Omental fat pad (tissue), 4 donors: ENCODE data around the gene SLC37A3. TPM values are rescaled to one million over a fixed set of nuclear protein-coding genes. Genes with fewer than 3 reads are reported as not detected.

Experiments used
- ATAC-seq: fragments of 150-250 bp; one replicate; pipeline ENCODE4 v1.9.1; 2016; ENCODE audit warnings: mild to moderate bottlenecking, moderate library complexity; ENCODE audit not compliant: low FRiP score
- DNase-seq: peaks from one replicate; pipeline ENCODE4 v3.0.0-alpha.2; 2019; ENCODE audit warnings: low spot score
- total RNA-seq, 4 donors: library from RNA; depleted of rRNA; stranded (reverse); fragments of >200 nt; gene quantifications; one replicate each; pipeline ENCODE4 v1.1.0, GENCODE V29; 2016
- TF ChIP-seq, protein P1 (sequence below), 3 donors: fragments of 450-650 bp; IDR thresholded peaks; one replicate each; pipeline ENCODE4 v1.5.1; 2016 to 2017; ENCODE audit warnings: antibody characterized with exemption in 3 of 3, mild to moderate bottlenecking in 3 of 3, moderate library complexity in 2 of 3

SLC37A3 gene
- total RNA-seq, 4 donors from 2014 or later, result 64.6 to 109 (median 72.7) TPM

GRCh38 chr7:140333223-140333622 is 65.1 kb downstream of the SLC37A3 start:
- no peak for DNase-seq
- TF ChIP-seq, protein P1, sequence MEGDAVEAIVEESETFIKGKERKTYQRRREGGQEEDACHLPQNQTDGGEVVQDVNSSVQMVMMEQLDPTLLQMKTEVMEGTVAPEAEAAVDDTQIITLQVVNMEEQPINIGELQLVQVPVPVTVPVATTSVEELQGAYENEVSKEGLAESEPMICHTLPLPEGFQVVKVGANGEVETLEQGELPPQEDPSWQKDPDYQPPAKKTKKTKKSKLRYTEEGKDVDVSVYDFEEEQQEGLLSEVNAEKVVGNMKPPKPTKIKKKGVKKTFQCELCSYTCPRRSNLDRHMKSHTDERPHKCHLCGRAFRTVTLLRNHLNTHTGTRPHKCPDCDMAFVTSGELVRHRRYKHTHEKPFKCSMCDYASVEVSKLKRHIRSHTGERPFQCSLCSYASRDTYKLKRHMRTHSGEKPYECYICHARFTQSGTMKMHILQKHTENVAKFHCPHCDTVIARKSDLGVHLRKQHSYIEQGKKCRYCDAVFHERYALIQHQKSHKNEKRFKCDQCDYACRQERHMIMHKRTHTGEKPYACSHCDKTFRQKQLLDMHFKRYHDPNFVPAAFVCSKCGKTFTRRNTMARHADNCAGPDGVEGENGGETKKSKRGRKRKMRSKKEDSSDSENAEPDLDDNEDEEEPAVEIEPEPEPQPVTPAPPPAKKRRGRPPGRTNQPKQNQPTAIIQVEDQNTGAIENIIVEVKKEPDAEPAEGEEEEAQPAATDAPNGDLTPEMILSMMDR (IDR thresholded peaks at IDR 0.05), result no peak
- no peak for ATAC-seq

- DNase-seq (no peak), ATAC-seq (no peak)
- TF ChIP-seq, protein P1 (IDR thresholded peaks at IDR 0.05), result no peak
Observed at GRCh38 chr7:140330595-140330994, 67.7 kb downstream of the SLC37A3 start.

- ATAC-seq, result no peak
- DNase-seq, result no peak
- TF ChIP-seq, protein P1 (IDR thresholded peaks at IDR 0.05), result no peak
Observed at GRCh38 chr7:140330128-140330527, 68.2 kb downstream of the SLC37A3 start.

GRCh38 chr7:140327261-140327661 is 71.1 kb downstream of the SLC37A3 start:
- ATAC-seq (no peak), DNase-seq (no peak)
- TF ChIP-seq, protein P1 (IDR thresholded peaks at IDR 0.05), result no peak

DNA sequence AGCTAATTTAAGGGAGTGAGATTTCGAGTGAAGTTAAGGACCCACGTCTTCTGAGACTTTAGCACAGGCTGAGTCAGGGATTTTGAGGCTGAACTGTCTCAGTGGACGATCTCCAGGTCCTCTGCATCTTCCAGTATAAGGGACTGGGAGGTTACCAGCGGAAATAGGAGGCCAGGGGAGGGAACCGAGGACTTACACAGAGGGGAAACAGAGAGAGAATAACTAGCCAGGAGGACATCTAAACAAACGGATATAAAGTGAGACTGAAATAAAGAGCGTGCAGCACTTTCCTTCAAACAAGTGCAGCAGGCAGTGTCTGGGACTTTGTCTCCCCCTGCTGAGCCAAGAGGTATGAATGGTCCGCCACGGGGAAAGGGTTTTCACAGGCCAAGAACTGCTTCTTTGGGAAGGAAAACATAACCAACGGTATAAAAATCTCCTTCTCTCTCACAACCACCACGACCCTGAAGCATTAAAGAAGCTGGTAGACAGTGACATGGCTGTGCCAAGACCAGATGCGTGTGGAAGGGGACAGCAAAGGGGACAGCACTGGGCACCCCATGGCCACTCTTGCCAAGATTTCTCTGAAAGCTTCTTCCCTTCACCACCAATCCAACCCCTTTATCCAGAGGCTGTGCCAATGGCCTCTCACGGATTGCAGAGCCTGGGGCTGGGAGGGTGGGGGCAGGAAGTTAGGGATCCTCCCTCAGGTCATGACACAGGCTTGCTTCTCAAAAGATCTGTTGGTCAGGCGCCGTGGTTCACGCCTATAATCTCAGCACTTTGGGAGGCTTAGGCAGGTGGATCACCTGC is 72.0 kb downstream of the SLC37A3 start:
- DNase-seq (no peak), ATAC-seq (peak; percentile 86)
- TF ChIP-seq, protein P1 (IDR thresholded peaks at IDR 0.05), result peak in 1 of 3 donors; percentile 8

DNA sequence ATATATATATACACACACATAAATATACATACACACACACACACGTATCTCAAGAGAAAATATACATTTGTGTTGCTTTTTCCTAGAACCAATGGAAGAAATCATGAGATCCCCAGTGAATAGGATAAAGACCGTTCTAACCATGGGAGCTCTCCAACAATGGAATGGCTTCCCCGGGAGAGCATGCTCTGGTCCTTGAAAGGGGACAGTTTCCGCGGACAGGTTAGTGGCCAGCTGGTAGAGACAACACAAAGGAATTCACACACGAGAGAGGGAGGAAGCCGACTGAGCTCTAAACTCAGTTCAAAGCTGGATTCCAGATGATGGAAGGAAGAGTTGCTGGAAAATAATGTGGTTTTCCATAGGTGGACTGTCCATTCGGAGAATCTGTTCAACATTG is 72.7 kb downstream of the SLC37A3 start:
- DNase-seq (no peak), ATAC-seq (no peak)
- TF ChIP-seq, protein P1 (IDR thresholded peaks at IDR 0.05), result no peak

GRCh38 chr7:140324714-140325113 is 73.6 kb downstream of the SLC37A3 start:
- DNase-seq (no peak), ATAC-seq (no peak)
- TF ChIP-seq, protein P1 (IDR thresholded peaks at IDR 0.05), result no peak
